BLaER1 (cell line): ENCODE measurements around the gene DYRK1B.
A peak's percentile ranks its signal among the peaks of the same experiment; 100 is the strongest.

Source experiments
- H3K27ac ChIP-seq: shearing (Covaris generic); formaldehyde crosslinking; 2 replicates; pipeline ENCODE4 v1.8.1; 2022
- H3K27me3 ChIP-seq: shearing (Covaris generic); formaldehyde crosslinking; 2 replicates; pipeline ENCODE4 v1.8.1; 2022
- H3K36me3 ChIP-seq: shearing (Covaris generic); formaldehyde crosslinking; 2 replicates; pipeline ENCODE4 v1.8.1; 2022
- H3K4me1 ChIP-seq: shearing (Covaris generic); formaldehyde crosslinking; 2 replicates; pipeline ENCODE4 v1.8.1; 2022
- H3K4me2 ChIP-seq: shearing (Covaris generic); formaldehyde crosslinking; 2 replicates; pipeline ENCODE4 v1.8.1; 2022
- H3K4me3 ChIP-seq: shearing (Covaris generic); formaldehyde crosslinking; 2 replicates; pipeline ENCODE4 v1.8.1; 2022
- H3K9ac ChIP-seq: shearing (Covaris generic); formaldehyde crosslinking; 2 replicates; pipeline ENCODE4 v1.8.1; 2022
- H3K9me3 ChIP-seq: shearing (Covaris generic); formaldehyde crosslinking; 2 replicates; pipeline ENCODE4 v1.8.1; 2022
- H4K20me1 ChIP-seq: shearing (Covaris generic); formaldehyde crosslinking; 2 replicates; pipeline ENCODE4 v1.8.1; 2022
- Cebpa-rat ChIP-seq: shearing (Covaris generic); IDR thresholded peaks from 2 replicates; pipeline ENCODE4 v1.8.1; 2022

The DYRK1B gene

GRCh38 chr19:39858541-39858940, 24.6 kb upstream of the DYRK1B start:
- no peaks in the 10 kb centered on the region for H3K9me3 ChIP-seq
- H3K4me1 ChIP-seq = no peaks in the 10 kb centered on the region
- H3K4me3 ChIP-seq = no peak overlapping the region
- H3K4me2 ChIP-seq = no peak overlapping the region
- no peaks in the 10 kb centered on the region for H3K36me3 ChIP-seq
- no peak for TF ChIP-seq Cebpa-rat
- H3K9ac ChIP-seq = no peak overlapping the region
- H3K27me3 ChIP-seq = no peaks in the 10 kb centered on the region
- no peak overlapping the region for H3K27ac ChIP-seq
- H4K20me1 ChIP-seq = no peaks in the 10 kb centered on the region

- Histone ChIP-seq H3K27ac (no peak overlapping the region), H3K36me3 (no peaks in the 10 kb centered on the region), H3K9me3 (no peaks in the 10 kb centered on the region), H3K9ac (no peak overlapping the region), H3K4me3 (no peak overlapping the region), H3K4me1 (no peaks in the 10 kb centered on the region), H3K27me3 (no peaks in the 10 kb centered on the region), H4K20me1 (no peaks in the 10 kb centered on the region), H3K4me2 (no peak overlapping the region)
- TF ChIP-seq Cebpa-rat = no peak
These were observed 18.9 kb upstream of the DYRK1B start for GRCh38 chr19:39852882-39853281.

GRCh38 chr19:39850892-39851291, 16.9 kb upstream of the DYRK1B start:
- no peaks in the 10 kb centered on the region for H3K27me3 ChIP-seq
- H4K20me1 ChIP-seq = 0 out of 2 replicates have a peak, but pooled peaks cover under 1% of the 10 kb centered on the region
- H3K27ac ChIP-seq = no peak overlapping the region
- no peak overlapping the region for H3K9ac ChIP-seq
- H3K9me3 ChIP-seq = no peaks in the 10 kb centered on the region
- no peak overlapping the region for H3K4me2 ChIP-seq
- no peak for TF ChIP-seq Cebpa-rat
- H3K36me3 ChIP-seq = no peaks in the 10 kb centered on the region
- H3K4me1 ChIP-seq = peaks cover 9% of the 10 kb centered on the region
- no peak overlapping the region for H3K4me3 ChIP-seq

GRCh38 chr19:39848392-39848791, 14.4 kb upstream of the DYRK1B start:
- H3K4me1 ChIP-seq = peaks cover 30% of the 10 kb centered on the region
- H3K27me3 ChIP-seq = no peaks in the 10 kb centered on the region
- TF ChIP-seq Cebpa-rat = no peak
- H3K36me3 ChIP-seq = no peaks in the 10 kb centered on the region
- no peak overlapping the region for H3K9ac ChIP-seq
- no peaks in the 10 kb centered on the region for H3K9me3 ChIP-seq
- H3K27ac ChIP-seq = no peak overlapping the region
- H3K4me2 ChIP-seq = no peak overlapping the region
- no peak overlapping the region for H3K4me3 ChIP-seq
- H4K20me1 ChIP-seq = peaks cover 25% of the 10 kb centered on the region

- Histone ChIP-seq H3K27ac (no peak overlapping the region), H3K4me1 (peaks cover 39% of the 10 kb centered on the region), H3K9me3 (no peaks in the 10 kb centered on the region), H3K4me3 (no peak overlapping the region), H3K4me2 (no peak overlapping the region), H3K36me3 (no peaks in the 10 kb centered on the region), H3K9ac (no peak overlapping the region), H3K27me3 (no peaks in the 10 kb centered on the region), H4K20me1 (peaks cover 34% of the 10 kb centered on the region)
- no peak for TF ChIP-seq Cebpa-rat
These were observed 13.6 kb upstream of the DYRK1B start for GRCh38 chr19:39847525-39847924.

- TF ChIP-seq Cebpa-rat = no peak
- H3K9me3 ChIP-seq = no peaks in the 10 kb centered on the region
- peak overlapping the region; percentile 92 for H3K9ac ChIP-seq
- H4K20me1 ChIP-seq = peaks cover 40% of the 10 kb centered on the region
- H3K4me3 ChIP-seq = peak overlapping the region; percentile 87
- no peaks in the 10 kb centered on the region for H3K36me3 ChIP-seq
- H3K4me2 ChIP-seq = peak overlapping the region; percentile 92
- H3K27ac ChIP-seq = peak overlapping the region; percentile 83
- no peaks in the 10 kb centered on the region for H3K27me3 ChIP-seq
- H3K4me1 ChIP-seq = peaks cover 45% of the 10 kb centered on the region
These were observed 12.9 kb upstream of the DYRK1B start for GRCh38 chr19:39846678-39847486.

- peaks cover 5% of the 10 kb centered on the region for H3K36me3 ChIP-seq
- H4K20me1 ChIP-seq = peaks cover 48% of the 10 kb centered on the region
- peak within 1 kb of the TSS; percentile 83 for H3K27ac ChIP-seq
- H3K9me3 ChIP-seq = no peaks in the 10 kb centered on the region
- peak within 1 kb of the TSS; percentile 92 for H3K4me2 ChIP-seq
- no peak for TF ChIP-seq Cebpa-rat
- peaks cover 47% of the 10 kb centered on the region for H3K4me1 ChIP-seq
- H3K9ac ChIP-seq = peak within 1 kb of the TSS; percentile 92
- H3K27me3 ChIP-seq = no peaks in the 10 kb centered on the region
- H3K4me3 ChIP-seq = peak within 1 kb of the TSS; percentile 87
These were observed 12.1 kb upstream of the DYRK1B start, which contains the start of gene FBL for GRCh38 chr19:39845933-39846677. Gene FBL, minus strand, starts transcription at chr19:39846379. Its CDS starts 79 bp downstream, at chr19:39846300.

GRCh38 chr19:39845584-39845932, 11.6 kb upstream of the DYRK1B start:
- Histone ChIP-seq H3K27me3 (no peaks in the 10 kb centered on the region), H3K4me2 (peak overlapping the region; percentile 92), H3K4me3 (peak overlapping the region; percentile 87), H3K9ac (peak overlapping the region; percentile 92), H3K36me3 (peaks cover 8% of the 10 kb centered on the region), H3K4me1 (peaks cover 47% of the 10 kb centered on the region), H4K20me1 (peaks cover 53% of the 10 kb centered on the region), H3K9me3 (no peaks in the 10 kb centered on the region), H3K27ac (peak overlapping the region; percentile 83)
- no peak for TF ChIP-seq Cebpa-rat

- TF ChIP-seq Cebpa-rat = no peak
- no peaks in the 10 kb centered on the region for H3K9me3 ChIP-seq
- peaks cover 47% of the 10 kb centered on the region for H3K4me1 ChIP-seq
- no peaks in the 10 kb centered on the region for H3K27me3 ChIP-seq
- peak overlapping the region; percentile 87 for H3K4me3 ChIP-seq
- peak overlapping the region; percentile 92 for H3K4me2 ChIP-seq
- peaks cover 57% of the 10 kb centered on the region for H4K20me1 ChIP-seq
- H3K9ac ChIP-seq = peak overlapping the region; percentile 92
- H3K36me3 ChIP-seq = peaks cover 12% of the 10 kb centered on the region
- peak overlapping the region; percentile 83; the same call in 1 of the 2 replicates for H3K27ac ChIP-seq
These were observed 11.2 kb upstream of the DYRK1B start for GRCh38 chr19:39845172-39845571.
